ENCODE data around the gene SETX.

DNA sequence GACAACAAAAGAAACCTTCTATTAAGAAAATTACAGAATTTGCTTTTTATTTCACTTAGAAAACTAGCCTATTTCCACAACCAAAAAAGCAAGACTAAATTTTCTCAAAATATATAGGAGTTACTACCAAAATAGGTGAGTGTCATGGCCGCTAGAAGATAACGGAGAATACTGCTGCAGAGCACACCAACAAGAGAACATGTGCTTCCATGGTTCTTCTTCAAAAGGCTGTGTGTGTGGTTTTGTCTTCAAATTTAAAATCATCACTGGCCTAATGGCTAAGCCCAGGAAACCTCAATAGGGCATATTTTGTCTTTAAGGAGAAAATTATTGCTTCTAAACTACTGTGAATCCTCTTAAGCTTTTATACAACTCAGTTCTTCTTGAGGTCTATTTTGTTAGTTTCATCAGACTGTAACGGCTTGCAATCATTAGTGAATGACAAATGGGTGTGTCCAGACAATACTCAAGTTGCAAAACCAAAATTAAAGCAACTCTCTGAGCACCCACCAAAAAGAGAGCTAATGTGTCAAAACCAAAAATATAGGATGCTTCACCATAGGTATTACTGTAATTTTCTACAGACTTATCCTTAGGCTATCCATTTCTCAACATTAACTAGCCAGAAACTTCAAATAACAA is 3.3 kb downstream of the SETX start:
- TF ChIP-seq POLR2A (IDR thresholded peaks at IDR 0.05) (no peak), POLR2AphosphoS5 (IDR thresholded peaks at IDR 0.05) (no peak)
- TF ChIP-seq, protein P1, sequence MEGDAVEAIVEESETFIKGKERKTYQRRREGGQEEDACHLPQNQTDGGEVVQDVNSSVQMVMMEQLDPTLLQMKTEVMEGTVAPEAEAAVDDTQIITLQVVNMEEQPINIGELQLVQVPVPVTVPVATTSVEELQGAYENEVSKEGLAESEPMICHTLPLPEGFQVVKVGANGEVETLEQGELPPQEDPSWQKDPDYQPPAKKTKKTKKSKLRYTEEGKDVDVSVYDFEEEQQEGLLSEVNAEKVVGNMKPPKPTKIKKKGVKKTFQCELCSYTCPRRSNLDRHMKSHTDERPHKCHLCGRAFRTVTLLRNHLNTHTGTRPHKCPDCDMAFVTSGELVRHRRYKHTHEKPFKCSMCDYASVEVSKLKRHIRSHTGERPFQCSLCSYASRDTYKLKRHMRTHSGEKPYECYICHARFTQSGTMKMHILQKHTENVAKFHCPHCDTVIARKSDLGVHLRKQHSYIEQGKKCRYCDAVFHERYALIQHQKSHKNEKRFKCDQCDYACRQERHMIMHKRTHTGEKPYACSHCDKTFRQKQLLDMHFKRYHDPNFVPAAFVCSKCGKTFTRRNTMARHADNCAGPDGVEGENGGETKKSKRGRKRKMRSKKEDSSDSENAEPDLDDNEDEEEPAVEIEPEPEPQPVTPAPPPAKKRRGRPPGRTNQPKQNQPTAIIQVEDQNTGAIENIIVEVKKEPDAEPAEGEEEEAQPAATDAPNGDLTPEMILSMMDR (IDR thresholded peaks at IDR 0.05) = no peak

Measured in sigmoid colon (tissue), 4 donors.